UCSD-AML1 (cell line): Measurements from ENCODE around the gene ERFL.

Experiments used
- DNase-seq: peaks from one replicate; lab custom pipeline; 2025; ENCODE audit not compliant: unreplicated experiment; lab: John Stamatoyannopoulos, UW

ERFL gene

DNA sequence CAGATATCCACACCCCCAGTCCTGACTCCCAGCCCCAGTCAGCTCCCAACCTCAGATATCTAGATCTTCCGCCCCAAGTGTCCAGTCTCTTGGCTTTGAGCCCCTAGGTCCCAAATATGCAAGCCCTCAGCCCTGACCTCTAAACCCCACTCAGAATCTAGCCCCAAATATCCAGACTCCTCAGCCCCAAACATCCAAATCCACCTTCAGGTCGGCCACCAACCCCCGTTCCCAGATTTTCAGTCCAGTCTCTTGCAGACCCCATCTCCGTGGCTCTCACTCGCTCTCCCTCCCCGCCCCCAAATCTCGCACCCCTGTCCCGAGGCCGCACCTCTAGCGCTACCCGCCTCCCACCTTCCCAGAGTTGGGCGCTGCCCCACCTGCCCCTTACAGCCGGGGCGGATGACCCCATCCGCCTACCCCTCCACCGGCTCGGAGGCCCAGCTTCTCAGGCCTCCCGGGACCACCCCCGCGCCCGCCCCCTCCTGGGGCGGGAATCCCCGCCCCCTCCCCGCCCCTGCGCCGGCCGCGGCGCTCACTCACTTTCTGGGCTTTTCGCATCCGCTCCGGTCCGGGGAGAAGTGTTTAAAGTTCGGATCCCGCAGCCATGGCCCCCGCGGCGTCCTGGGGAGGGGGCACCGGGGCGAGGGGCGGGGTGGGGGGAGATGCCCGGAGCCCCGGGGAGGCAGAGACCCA is 604 bp downstream of the ERFL start:
- no peak for DNase-seq

DNA sequence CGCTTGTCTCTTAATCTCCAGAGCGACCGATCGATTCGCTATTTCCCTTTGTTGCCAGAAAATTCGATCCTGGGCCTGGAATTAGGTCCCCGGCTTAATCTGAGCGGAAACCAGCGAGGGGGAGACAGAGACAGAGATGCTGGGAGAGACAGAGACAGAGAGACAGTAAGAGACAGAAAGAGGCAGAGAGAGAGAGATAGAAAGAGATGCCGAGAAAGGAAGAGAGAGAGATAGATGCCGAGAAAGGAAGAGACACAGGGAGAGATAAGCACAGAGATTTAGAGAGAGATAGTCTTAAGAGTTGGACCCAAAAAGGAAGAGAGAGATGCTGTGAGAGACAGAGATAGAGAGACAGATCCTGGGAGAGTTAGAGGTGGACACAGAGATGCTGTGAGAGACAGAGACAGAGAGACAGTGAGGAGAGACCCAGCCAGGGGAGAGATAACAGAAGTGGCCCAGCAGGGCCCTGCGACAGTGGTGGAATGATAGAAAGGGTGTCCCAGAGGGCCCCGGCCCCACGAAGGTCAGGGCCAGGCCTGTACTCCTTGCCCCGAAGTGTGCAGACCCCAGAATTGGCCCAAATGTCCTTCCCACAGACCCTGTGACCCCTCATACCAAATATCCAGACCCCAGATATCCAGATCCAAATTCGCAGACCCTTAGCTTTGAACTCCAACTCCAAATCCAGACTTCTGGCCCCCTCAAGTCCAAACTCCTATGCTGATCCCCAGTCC is 1.3 kb downstream of the ERFL start:
- DNase-seq, result no peak

DNA sequence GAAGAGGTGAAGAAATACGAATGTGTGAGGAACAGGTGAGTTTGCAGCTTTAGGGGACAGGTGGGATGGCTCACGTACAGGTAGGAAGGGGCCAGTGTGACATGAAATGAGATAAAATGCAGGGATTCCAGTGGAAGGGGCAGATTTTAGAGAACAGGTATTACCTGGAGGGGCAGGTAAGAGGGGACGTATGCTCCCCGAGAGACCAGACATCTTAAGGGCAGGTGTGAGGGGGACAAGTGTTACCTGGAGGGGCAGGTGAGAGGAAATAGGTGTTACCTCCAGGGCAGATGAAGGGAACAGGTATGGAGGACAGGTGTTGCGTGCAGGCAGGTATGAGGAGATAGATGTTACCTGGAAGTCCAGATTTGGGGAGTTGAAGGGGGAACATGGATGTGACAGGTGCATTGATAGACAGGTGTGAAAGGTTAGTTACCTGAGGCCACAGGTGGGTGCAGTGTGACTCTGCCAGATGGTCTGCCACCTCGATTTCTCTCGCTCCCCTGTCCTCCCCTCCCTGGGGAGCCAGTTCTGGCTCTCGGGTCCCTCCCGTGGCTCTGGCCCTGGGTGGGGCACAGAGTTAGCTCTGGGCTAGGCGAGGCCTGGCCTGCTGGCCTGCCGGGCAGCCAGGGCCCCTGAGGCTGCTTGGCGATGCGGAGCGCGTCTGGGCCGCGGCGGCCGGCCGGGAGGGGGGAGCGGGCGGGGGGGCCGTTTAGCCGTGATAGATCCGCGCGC is 2.1 kb downstream of the ERFL start:
- DNase-seq, result no peak

DNA sequence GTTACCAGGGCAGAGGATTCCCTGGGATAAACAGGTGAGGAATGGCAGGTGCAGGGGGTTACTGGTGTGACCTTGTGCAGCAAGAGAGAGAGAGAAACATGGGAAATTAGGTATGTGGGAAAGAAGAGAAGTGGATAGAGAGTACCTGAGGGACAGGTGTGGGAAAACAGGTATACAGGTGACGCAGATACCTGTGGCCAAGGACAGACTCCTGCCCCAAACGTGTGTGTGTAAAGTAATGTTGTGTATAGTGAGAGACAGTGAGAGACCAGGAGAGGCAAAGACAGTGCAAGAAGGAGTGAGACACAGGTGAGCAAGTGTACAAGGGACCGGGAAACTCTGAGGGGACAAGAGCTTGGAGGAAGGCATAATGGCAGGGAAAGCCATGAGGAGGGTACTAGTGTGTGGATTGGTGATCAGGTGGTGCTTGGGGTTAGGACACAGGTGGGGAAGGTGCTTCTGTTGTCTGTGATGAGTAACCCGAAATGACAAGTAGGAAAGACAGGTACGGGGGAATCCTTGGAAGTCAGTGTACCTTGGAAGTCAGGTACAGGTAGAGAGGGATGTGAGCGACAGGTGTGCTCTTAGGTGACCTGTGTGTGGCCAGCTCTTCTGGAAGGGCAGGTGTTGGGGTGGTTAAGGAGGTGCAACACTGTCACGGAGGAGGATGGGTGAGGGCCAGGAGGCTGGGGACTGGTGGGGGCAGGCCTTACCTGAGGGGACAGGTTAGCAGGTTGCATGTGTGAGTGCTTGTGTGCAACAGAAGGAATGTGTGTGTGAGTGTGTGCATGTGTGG is 2.8 kb downstream of the ERFL start:
- no peak for DNase-seq

DNA sequence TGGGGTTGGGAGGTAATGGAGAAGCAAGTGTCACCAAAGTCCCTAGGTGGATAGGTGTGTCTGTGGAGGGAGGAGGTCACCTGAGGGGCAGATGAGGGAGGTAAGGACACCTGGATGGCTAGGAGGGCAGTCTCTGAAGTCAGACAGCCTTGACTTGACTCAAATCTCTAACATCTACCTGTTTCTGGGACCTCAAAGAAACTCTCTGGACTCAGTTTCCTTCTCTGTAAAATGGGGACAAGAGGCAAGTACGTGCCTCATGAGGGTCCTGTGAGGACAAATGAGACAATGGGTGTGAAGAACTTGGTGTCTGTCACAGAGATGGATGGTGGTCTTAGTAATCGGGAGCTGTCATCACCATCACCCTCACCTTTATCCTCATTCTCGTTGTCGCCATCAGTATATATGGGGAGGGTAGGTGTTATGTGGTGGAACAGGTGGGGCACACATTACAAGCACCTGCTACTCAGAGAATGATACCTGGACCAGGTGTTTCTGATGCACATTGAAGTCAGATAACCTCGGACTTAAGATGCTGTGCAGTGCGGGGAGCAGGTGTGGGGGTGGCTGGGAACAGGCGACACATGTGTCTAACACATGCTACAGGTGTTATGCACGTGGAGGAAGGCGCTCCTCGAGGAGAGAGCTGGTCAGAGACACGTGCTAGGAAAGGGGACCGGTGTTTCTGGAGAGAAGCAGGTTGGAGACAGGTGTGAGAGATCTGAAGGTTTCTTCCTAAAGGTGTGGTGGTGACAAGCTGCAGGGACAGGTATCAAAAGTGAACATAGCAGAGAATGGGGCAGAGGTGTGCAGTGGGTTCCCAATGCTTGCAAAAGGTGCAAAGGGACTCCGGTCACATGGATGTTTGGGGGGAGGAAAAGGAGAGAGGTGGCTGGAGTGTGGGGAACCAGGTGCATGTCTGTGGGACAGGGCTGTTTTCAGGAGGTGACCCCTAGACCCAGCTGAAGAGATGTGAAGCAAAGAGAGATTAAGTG is 3.8 kb downstream of the ERFL start:
- DNase-seq, result no peak

DNA sequence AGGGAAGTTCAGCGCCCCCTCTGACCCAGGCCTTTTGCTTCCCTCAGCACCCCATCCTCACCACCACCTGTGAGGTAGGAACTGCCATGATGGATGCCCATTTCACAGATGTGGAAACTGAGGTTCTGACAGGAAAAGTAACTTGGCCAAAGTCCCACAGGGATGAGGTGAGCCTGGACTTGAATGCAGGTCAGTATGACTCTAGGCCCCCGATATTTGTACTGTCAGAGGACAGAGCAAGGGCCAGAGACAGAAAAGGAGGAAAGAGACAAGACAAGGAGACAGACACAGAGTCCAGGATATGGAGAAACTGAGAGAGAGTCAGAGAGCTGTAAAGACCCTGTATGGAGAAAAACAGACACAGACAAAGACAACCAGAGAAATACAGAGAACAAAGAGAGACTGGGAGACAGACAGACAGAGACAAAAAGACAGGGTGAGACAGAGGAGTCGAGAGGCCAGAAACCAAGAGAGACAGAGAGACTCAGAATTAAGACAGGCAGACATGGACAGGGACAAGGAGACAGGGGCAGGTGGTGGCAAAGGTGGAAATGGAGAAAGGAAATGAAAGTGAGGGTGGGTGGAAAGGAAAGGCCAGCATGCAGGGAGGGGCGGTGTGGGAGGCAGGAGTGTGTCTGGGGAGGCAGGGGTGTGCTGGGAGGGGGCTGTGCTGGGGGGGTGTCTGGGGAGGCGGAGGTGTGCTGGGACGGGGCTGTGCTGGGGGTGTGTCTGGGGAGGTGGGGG is 5.0 kb downstream of the ERFL start:
- no peak for DNase-seq

DNA sequence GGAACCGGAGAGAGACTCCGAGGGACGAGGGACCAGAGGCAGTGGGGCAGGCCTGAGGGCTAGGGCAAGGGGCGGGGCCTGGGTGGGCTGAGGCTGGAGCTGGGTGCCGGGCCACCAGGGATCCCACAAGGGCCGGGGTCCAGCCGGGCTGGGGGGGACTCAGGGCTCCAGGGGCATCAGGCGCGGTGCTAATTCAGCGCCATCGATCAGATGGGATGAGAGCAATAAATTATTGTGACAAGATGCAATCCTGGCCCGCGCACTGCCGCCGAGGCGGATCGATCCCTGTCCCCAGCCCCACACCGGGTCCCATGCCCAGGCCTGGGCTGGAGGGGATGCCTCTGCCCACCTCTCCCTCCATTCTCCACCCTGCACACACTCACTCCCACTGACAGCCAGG is 5.7 kb downstream of the ERFL start:
- DNase-seq, result no peak

DNA sequence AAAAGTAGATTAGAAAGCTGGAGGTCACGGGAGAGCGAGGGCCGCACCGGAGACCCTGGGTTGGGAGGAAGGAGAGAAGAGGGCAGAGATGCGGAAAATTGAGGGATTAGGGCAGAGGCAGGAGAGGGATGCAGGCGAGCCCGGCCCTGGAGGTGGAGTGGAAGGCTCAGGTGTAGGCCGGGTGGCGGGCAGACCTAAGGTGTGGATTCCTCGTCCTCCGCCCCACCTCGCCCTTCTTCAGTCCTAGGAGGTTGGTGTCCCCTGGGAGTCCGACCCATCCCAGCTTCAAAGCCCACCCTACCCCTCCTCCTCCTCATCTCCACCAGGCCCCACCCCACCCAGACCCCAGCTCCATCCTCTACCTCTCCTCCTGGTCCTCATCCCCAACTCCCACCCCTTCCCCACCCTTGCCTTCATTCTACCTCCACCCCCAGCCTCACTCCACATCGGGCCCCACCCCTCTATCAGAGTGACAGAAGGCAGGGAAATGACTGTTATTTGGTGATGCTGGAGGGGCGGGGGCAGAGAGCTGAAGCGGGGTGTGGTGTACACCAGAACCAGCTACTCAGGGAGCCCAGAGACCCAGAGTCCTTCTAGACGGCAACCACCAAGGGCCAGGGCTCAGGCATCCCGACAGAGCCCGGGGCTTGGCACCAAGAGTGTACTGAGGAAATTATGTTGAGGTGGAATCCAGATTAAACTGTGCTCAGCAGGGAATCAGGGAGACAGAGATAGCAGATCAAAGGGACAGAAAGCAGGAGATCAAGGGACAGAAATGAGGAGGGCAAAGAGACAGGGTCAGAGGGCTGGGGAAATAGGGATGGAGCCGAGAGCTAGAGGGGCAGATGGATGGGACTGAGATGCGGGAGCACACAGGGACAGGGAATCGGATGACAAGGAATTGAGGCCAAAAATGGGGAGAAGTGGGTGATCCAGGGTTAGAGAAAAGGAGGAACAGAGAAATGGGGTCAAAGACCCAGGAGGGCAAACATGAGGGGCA is 6.4 kb downstream of the ERFL start:
- DNase-seq, result no peak

DNA sequence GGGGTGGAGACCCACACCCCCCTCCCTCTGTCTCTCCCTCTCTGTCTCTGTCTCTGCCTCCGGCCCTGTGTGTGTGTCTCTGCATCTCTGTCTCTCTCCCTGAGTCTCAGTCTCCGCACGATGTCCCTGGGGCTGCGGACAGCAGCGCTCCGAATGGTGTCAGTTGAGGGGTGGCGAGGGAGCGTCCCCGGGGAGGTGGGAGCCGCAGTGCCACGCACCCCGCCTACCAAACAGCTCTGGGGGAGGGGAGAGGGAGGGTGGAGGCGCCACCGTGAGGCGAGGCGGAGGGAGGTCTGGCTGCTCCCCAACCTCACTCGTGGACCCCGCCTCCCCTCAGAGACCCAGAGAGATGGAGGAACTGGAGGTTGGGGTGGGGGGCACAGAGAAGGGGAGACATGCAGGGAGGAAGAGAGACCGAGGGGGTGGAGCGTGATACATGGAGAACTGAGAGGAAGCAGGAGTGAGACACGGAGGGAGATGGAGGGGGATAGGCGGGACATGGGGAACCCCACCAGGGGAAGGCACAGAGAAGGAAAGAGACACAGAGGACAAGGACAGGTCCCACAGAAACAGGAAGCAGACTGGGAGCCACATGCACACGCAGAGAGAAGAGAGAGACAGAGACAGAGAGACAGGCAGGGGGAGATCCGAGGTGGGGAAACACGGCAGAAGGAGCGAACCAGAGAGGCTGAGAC is 7.2 kb downstream of the ERFL start:
- no peak for DNase-seq

DNA sequence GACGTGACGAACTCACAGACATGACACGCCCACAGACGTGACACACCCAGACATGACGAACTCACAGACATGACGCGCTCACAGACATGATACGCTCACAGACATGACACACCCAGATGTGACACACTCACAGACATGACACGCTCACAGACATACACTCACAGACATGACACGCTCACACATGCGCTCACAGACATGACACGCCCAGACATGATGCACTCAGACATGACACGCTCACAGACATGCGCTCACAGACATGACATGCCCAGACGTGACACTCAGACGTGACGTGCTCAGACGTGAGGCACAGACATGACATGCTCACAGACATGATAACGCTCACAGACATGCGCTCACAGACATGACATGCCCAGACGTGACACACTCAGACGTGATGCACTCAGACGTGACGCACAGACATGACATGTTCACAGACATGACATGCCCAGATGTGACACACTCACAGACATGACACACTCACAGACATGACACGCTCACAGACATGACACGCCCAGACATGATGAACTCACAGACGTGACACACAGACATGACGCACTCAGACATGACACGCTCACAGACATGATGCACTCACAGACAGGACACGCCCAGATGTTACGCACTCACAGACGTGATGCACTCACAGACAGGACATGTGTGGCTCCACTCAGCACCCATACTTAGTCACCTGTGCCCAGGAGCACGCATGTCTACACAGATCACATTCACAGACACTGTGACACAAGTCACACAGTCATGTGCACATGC is 8.1 kb downstream of the ERFL start:
- DNase-seq, result no peak

DNA sequence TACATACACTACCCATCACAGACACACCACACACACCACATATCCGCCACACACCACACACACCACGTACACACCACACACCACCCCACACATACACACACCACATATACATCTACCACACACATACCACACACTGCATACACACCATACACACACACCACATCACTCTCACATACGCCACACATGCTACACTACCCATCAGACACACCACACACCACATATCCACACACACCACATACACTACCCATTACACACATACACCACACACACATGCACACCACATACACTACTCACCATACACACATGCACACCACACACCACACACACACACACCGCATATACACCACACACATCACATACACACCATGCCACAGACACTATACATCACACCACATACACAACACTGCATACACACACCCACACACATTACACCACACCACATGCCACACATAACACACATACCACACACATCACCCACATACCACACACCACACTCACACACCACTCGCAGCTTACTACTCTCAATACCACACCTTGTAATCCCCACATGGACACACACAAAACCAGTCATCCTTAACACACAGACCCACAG is 9.5 kb downstream of the ERFL start:
- no peak for DNase-seq

DNA sequence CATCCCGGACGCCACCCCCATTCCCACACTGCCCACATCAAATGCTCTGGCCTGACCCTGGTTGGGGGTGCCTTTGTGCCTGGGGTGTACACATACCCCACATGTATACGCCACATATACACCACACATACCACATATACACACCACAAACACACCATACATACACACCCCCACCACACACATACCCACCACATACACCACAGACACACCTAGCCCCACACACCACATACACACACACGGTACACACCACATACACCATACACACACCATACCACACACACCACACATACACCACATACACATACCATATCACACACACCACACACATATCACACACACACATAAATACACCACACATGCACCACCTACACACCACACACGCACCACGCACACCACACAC is 10.2 kb downstream of the ERFL start:
- DNase-seq, result no peak

DNA sequence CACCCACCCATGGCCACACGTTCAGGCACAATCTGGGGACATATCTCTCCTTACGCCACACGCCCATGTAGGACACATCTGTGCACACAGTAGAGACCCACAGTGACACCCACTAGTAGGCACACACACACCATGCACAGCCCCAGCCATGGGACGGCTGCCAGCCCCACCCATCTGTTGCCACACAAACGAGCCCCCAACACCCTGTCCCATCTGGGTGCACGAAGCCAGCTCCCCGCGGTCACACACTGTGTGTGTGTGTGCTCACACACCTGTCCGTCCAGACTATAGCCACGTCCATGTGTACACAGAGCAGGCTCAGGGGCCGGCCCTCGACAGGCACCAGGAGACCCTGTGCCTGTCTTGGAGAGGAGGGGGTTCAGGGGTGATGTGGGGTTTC is 10.6 kb downstream of the ERFL start:
- DNase-seq, result no peak

DNA sequence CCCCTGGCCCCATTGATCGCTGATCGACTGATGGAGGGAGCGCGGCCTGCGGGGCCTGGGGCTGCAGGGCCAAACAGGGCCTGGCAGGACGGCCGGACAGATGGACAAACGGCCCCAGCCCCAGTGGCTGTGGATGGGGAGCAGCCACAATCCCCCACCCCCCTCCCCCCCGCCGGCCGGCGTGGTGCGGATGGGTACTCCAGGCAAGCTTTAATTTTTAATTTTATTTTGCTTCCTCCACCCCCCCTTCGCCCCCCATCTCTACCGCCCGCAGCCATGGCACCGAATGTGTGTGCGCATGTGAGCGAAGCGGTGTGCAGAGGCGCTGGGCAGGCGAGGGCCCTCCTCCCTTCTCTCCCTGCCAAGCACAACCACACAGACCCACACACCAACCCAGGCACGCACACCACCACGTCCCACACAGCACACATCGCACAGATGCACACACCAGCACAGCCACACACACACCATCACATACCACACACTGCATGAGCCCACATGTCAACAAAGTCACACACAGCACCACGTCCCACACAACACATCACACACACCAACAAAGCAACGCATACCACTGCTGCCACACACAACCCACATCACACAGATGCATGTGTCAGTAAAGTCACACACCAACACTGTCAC is 12.4 kb downstream of the ERFL start:
- DNase-seq, result no peak

DNA sequence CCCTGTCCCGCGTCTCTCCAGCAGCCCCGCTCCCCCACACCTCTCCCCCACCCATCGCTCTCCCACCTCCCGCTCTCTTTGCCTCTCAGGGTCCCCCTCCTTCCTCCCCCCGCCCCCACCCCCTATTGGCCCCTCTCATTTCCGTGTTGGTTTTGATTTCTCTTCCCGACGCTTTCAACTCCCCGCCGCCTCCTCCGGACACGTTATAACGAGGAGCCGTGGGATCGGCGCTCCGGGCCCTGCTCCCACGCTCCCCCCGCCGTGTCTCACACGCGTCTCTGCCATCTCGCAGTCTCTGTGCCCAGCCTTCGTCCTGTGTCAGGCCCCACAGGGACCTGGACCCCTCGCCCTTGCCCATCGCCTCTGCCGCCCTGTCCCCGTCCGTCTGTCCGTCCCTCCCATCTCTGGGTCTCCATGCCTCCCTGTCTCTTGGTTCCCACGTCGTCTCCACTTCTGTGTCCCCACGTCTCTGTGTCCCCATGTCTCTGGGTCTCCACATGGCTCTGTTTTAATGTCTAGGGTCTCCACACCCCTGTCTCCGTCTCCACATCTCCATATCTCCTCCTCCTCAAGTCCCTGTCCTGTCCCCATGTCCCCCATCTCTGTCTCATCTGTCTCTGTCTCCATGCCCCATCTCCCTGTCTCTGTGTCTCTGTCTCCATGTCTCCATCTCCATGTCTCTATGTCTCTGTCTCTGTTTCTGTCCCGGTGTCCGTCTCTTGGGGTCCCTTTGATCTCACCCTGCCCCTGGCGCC is 13.1 kb downstream of the ERFL start:
- DNase-seq, result no peak
